ENCODE data around the gene SPATA24. TPM values are rescaled to one million over a fixed set of nuclear protein-coding genes. Genes with fewer than 3 reads are reported as not detected.

SPATA24 gene
- total RNA-seq, 6 experiments from 2014 or later, result 4.0 to 6.9 (median 5.2) TPM

DNA sequence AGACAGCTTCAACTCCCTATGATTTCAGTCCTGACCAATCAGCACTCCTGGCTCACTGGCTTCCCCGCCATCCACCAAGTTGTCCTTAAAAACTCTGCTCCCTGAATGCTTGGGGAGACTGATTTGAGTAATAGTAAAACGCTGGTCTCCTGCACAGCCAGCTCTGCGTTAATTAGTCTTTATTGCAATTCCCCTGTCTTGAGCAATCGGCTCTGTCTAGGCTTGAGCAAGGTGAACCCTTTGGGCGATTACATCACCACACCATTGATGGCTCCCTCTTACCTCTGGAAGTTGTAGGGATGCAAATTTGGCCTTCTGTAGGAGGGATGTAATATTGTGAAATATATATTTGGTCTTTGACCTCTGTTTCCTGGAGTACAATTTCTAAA is 17.8 kb downstream of the SPATA24 start:
- Mint-ChIP-seq H3K27me3 (ENCODE audit: insufficient read depth) (no peaks in the 10 kb centered on the region; the same call in 1 of the 2 replicates), H3K4me3 (no peak overlapping the region)
- TF ChIP-seq, protein P1, sequence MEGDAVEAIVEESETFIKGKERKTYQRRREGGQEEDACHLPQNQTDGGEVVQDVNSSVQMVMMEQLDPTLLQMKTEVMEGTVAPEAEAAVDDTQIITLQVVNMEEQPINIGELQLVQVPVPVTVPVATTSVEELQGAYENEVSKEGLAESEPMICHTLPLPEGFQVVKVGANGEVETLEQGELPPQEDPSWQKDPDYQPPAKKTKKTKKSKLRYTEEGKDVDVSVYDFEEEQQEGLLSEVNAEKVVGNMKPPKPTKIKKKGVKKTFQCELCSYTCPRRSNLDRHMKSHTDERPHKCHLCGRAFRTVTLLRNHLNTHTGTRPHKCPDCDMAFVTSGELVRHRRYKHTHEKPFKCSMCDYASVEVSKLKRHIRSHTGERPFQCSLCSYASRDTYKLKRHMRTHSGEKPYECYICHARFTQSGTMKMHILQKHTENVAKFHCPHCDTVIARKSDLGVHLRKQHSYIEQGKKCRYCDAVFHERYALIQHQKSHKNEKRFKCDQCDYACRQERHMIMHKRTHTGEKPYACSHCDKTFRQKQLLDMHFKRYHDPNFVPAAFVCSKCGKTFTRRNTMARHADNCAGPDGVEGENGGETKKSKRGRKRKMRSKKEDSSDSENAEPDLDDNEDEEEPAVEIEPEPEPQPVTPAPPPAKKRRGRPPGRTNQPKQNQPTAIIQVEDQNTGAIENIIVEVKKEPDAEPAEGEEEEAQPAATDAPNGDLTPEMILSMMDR (IDR thresholded peaks at IDR 0.05), result no peak

GRCh38 chr5:139385061-139386049 is 18.5 kb downstream of the SPATA24 start:
- Mint-ChIP-seq H3K4me1 (ENCODE audit: low read depth) (peaks cover 27% of the 10 kb centered on the region), H3K36me3 (ENCODE audit: low read depth) (no peaks in the 10 kb centered on the region), H3K27ac (peak overlapping the region; percentile 81; the same call in 1 of the 2 replicates), H3K27me3 (ENCODE audit: insufficient read depth) (no peaks in the 10 kb centered on the region; the same call in 1 of the 2 replicates), H3K9me3 (no peaks in the 10 kb centered on the region), H3K4me3 (peak overlapping the region; percentile 86)
- TF ChIP-seq, protein P1 (IDR thresholded peaks at IDR 0.05), result no peak; the same call in 1 of the 2 replicates
- no peak for DNase-seq

More for the DNA sequence above, 17.8 kb downstream of the SPATA24 start:
- Mint-ChIP-seq H3K4me1 (ENCODE audit: low read depth) (peaks cover 34% of the 10 kb centered on the region), H3K27ac (0 out of 2 replicates have a peak overlapping the region, but pooled peaks have one; percentile 81), H3K36me3 (ENCODE audit: low read depth) (no peaks in the 10 kb centered on the region), H3K9me3 (no peaks in the 10 kb centered on the region)
- DNase-seq, result no peak

- H3K4me3 Mint-ChIP-seq, result peak overlapping the region; percentile 86; the same call in 1 of the 2 replicates
- no peak overlapping the region; the same call in 1 of the 2 replicates for H3K27ac Mint-ChIP-seq
- TF ChIP-seq, protein P1 (IDR thresholded peaks at IDR 0.05), result no peak
- no peak for DNase-seq
- H3K36me3 Mint-ChIP-seq (ENCODE audit: low read depth), result no peaks in the 10 kb centered on the region
- no peaks in the 10 kb centered on the region; the same call in none of the 2 replicates for H3K27me3 Mint-ChIP-seq (ENCODE audit: insufficient read depth)
- H3K9me3 Mint-ChIP-seq, result no peaks in the 10 kb centered on the region
- peaks cover 22% of the 10 kb centered on the region for H3K4me1 Mint-ChIP-seq (ENCODE audit: low read depth)
Observed at GRCh38 chr5:139384591-139385051, 19.3 kb downstream of the SPATA24 start.

GRCh38 chr5:139383993-139384590 is 19.8 kb downstream of the SPATA24 start:
- H3K9me3 Mint-ChIP-seq, result no peaks in the 10 kb centered on the region
- H3K27me3 Mint-ChIP-seq (ENCODE audit: insufficient read depth), result no peaks in the 10 kb centered on the region; the same call in none of the 2 replicates
- no peak overlapping the region for H3K4me3 Mint-ChIP-seq
- peaks cover 22% of the 10 kb centered on the region for H3K4me1 Mint-ChIP-seq (ENCODE audit: low read depth)
- no peak for DNase-seq
- no peak overlapping the region; the same call in 1 of the 2 replicates for H3K27ac Mint-ChIP-seq
- no peaks in the 10 kb centered on the region for H3K36me3 Mint-ChIP-seq (ENCODE audit: low read depth)
- TF ChIP-seq, protein P1 (IDR thresholded peaks at IDR 0.05), result no peak

GRCh38 chr5:139383275-139383992 is 20.5 kb downstream of the SPATA24 start, which contains the start of gene SLC23A1:
Gene SLC23A1 (minus strand): TSS chr5:139383297. CDS start chr5:139383253, 44 bp downstream.
- TF ChIP-seq, protein P1 (IDR thresholded peaks at IDR 0.05), result no peak
- Mint-ChIP-seq H3K36me3 (ENCODE audit: low read depth) (no peaks in the 10 kb centered on the region), H3K4me3 (no peak within 1 kb of the TSS), H3K27me3 (ENCODE audit: insufficient read depth) (no peaks in the 10 kb centered on the region; the same call in none of the 2 replicates), H3K4me1 (ENCODE audit: low read depth) (peaks cover 22% of the 10 kb centered on the region), H3K9me3 (no peaks in the 10 kb centered on the region), H3K27ac (no peak within 1 kb of the TSS)
- DNase-seq, result no peak
